Stimulated activated CD8-positive, alpha-beta memory T cell treated with anti-CD3 and anti-CD28 coated beads, Interleukin-4, amount 100 ng/mL, for 48 hours (primary cell): ENCODE measurements around the gene SEPTIN8.
"Not testable (repeated sequence)": the region's sequence is repeated elsewhere in the genome, so short reads cannot be mapped to it uniquely, and the experiment has no call there.

Experiments
- DNase-seq: peaks from one replicate; pipeline ENCODE4 v3.0.0-alpha.2; 2020

SEPTIN8 gene

GRCh38 chr5:132812123-132812765 is 35.2 kb upstream of the SEPTIN8 start:
- no peak for DNase-seq

- no peak for DNase-seq
These were observed 33.6 kb upstream of the SEPTIN8 start for GRCh38 chr5:132810605-132811004.

- no peak for DNase-seq
These were observed 31.8 kb upstream of the SEPTIN8 start for GRCh38 chr5:132808866-132809265.

- DNase-seq, result no peak
These were observed 31.4 kb upstream of the SEPTIN8 start for GRCh38 chr5:132808448-132808847.

- DNase-seq, result no peak
These were observed 30.3 kb upstream of the SEPTIN8 start for GRCh38 chr5:132807163-132807838.

- not testable (repeated sequence) for DNase-seq
These were observed 29.7 kb upstream of the SEPTIN8 start for GRCh38 chr5:132806804-132807162.

- DNase-seq, result not testable (repeated sequence)
These were observed 28.8 kb upstream of the SEPTIN8 start for GRCh38 chr5:132805872-132806271.

- DNase-seq, result not testable (repeated sequence)
These were observed 27.2 kb upstream of the SEPTIN8 start for GRCh38 chr5:132804219-132804618.

- DNase-seq, result not testable (repeated sequence)
These were observed 25.6 kb upstream of the SEPTIN8 start for GRCh38 chr5:132802685-132803066.

GRCh38 chr5:132802044-132802684 is 25.1 kb upstream of the SEPTIN8 start:
- DNase-seq, result no peak

- no peak for DNase-seq
These were observed 23.5 kb upstream of the SEPTIN8 start for GRCh38 chr5:132800545-132800944.

- no peak for DNase-seq
These were observed 22.4 kb upstream of the SEPTIN8 start for GRCh38 chr5:132799392-132799791.

GRCh38 chr5:132797651-132798050 is 20.6 kb upstream of the SEPTIN8 start:
- no peak for DNase-seq

GRCh38 chr5:132791026-132791425 is 14.0 kb upstream of the SEPTIN8 start:
- no peak for DNase-seq

- no peak for DNase-seq
These were observed 13.3 kb upstream of the SEPTIN8 start for GRCh38 chr5:132790201-132790865.

GRCh38 chr5:132788990-132789886 is 12.2 kb upstream of the SEPTIN8 start:
- no peak for DNase-seq

- no peak for DNase-seq
These were observed 11.5 kb upstream of the SEPTIN8 start for GRCh38 chr5:132788508-132788907.

- no peak for DNase-seq
These were observed 10.0 kb upstream of the SEPTIN8 start for GRCh38 chr5:132787076-132787475.

- no peak for DNase-seq
These were observed 8.8 kb upstream of the SEPTIN8 start for GRCh38 chr5:132785864-132786263.

- no peak for DNase-seq
These were observed 8.3 kb upstream of the SEPTIN8 start for GRCh38 chr5:132785365-132785764.

GRCh38 chr5:132782101-132782500 is 5.1 kb upstream of the SEPTIN8 start:
- no peak for DNase-seq

- DNase-seq, result no peak
These were observed 4.0 kb upstream of the SEPTIN8 start for GRCh38 chr5:132781029-132781428.

- DNase-seq, result no peak
These were observed 3.5 kb upstream of the SEPTIN8 start for GRCh38 chr5:132780577-132780976.
